Uterus (tissue), 2 donors: ENCODE results near the gene OGN.

Source experiments
- POLR2A ChIP-seq, 2 donors: fragments of 450-650 bp; IDR thresholded peaks; one replicate each; pipeline ENCODE4 v1.6.1; 2016; ENCODE audit warnings: antibody characterized with exemption in 2 of 2, mild to moderate bottlenecking in 1 of 2, moderate library complexity in 1 of 2
- TF ChIP-seq, protein P1 (sequence below), 4 experiments: fragments of 200-600 bp in 2 of 4; fragments of 450-650 bp in 2 of 4; sonication (generic) in 2 of 4; IDR thresholded peaks; one replicate each; pipeline ENCODE4 v1.5.1; 2016 to 2019; ENCODE audit warnings: antibody characterized with exemption in 4 of 4, mild to moderate bottlenecking in 2 of 4, moderate library complexity in 1 of 4

DNA sequence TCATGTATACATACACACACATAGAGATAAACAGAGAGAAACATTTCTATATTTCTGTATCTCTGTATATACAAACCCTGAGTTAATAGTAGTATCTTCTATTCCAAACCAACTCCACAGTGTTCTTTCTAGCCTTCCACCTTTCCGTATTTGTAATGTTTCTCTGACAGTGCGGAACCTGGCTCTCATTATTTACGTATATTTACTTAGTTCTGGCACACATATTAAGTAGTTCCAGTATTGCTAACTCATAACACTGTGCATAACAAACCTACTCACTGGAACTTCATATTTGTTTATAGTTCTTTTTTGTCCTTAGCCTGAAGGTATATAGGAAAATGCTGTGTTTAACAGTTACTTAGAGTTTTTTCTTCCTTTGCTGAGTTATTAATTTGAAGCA is 6.5 kb downstream of the OGN start:
- TF ChIP-seq POLR2A (IDR thresholded peaks at IDR 0.05) = no peak
- TF ChIP-seq, protein P1, sequence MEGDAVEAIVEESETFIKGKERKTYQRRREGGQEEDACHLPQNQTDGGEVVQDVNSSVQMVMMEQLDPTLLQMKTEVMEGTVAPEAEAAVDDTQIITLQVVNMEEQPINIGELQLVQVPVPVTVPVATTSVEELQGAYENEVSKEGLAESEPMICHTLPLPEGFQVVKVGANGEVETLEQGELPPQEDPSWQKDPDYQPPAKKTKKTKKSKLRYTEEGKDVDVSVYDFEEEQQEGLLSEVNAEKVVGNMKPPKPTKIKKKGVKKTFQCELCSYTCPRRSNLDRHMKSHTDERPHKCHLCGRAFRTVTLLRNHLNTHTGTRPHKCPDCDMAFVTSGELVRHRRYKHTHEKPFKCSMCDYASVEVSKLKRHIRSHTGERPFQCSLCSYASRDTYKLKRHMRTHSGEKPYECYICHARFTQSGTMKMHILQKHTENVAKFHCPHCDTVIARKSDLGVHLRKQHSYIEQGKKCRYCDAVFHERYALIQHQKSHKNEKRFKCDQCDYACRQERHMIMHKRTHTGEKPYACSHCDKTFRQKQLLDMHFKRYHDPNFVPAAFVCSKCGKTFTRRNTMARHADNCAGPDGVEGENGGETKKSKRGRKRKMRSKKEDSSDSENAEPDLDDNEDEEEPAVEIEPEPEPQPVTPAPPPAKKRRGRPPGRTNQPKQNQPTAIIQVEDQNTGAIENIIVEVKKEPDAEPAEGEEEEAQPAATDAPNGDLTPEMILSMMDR (IDR thresholded peaks at IDR 0.05) = no peak
